K562 (cell line): Measurements from ENCODE around the gene MBOAT2. TPM values are rescaled to one million over a fixed set of nuclear protein-coding genes. Genes with fewer than 3 reads are reported as not detected.
"Not testable (repeated sequence)": the region's sequence is repeated elsewhere in the genome, so short reads cannot be mapped to it uniquely, and the experiment has no call there.

Experiments used
- ATAC-seq: fragments of 200-7000 bp; cut with Tn5 transposase; 3 replicates; pipeline ENCODE4 v1.9.1; 2020; ENCODE audit warnings: moderate library complexity
- BruUV-seq: library from RNA; stranded (reverse); fragments of 400-500 nt; replicated peaks from 2 replicates; lab custom pipeline; 2021; lab: Mats Ljungman, UMichigan
- CTCF ChIA-PET: fragments of 300-600 bp; formaldehyde crosslinking; extraction: SDS; loops from one replicate; lab custom pipeline; 2021; ENCODE audit warnings: low intra/inter-chr PET ratio; lab: Yijun Ruan, JAX
- POLR2A ChIA-PET: fragments of 300-600, 350-650 bp; sonication (Branson Sonifier 250); formaldehyde crosslinking; extraction: SDS; loops from one replicate; lab custom pipeline; 2021; ENCODE audit warnings: antibody characterized with exemption, inconsistent platforms; lab: Yijun Ruan, JAX
- DNase-seq, 4 experiments: peaks; one replicate each; pipeline versions ENCODE4 v3.0.0 to v3.0.0-alpha.2; 2011 to 2018; ENCODE audit warnings: low spot score in 3 of 4, mixed read lengths in 3 of 4; ENCODE audit errors: extremely low read depth in 1 of 4
- FAIRE-seq: peaks from 2 replicates; lab custom pipeline; 2011; peaks lifted over from hg19 to GRCh38; lab: Jason Lieb, UNC
- H2AFZ ChIP-seq: 2 replicates; pipeline ENCODE4 v1.6.0; 2011; ENCODE audit warnings: low read depth, low read length, control low read depth, inconsistent platforms
- H3K27ac ChIP-seq: fragments of 200-600 bp; 3 replicates; pipeline ENCODE4 v1.8.0; 2011; ENCODE audit warnings: low read depth, mild to moderate bottlenecking, control low read depth, inconsistent platforms, low read length, moderate library complexity, mixed read lengths; ENCODE audit errors: extremely low read depth
- H3K27me3 ChIP-seq, 2 experiments: fragments of 300-600 bp in 1 of 2; 2 replicates in 1 of 2; 3 replicates in 1 of 2; pipeline versions ENCODE4 v1.6.0 to v1.8.0; 2011; ENCODE audit warnings: inconsistent platforms in 2 of 2, low read length in 2 of 2, mild to moderate bottlenecking in 1 of 2, mixed read lengths in 1 of 2, moderate library complexity in 1 of 2; ENCODE audit not compliant: control insufficient read depth in 2 of 2, insufficient read depth in 2 of 2
- H3K36me3 ChIP-seq: fragments of 300-600 bp; 3 replicates; pipeline ENCODE4 v1.8.0; 2011; ENCODE audit warnings: mild to moderate bottlenecking, low read length, inconsistent platforms; ENCODE audit not compliant: control insufficient read depth, insufficient read depth
- H3K4me1 ChIP-seq, 2 experiments: fragments of 200-600 bp in 1 of 2; replicated peaks in 1 of 2; 2 replicates in 1 of 2; 3 replicates in 1 of 2; pipeline versions ENCODE4 v1.5.1 to v1.8.0; 2011; ENCODE audit warnings: inconsistent platforms in 2 of 2, low read length in 2 of 2, mild to moderate bottlenecking in 1 of 2, mixed read lengths in 1 of 2, moderate library complexity in 1 of 2; ENCODE audit not compliant: control insufficient read depth in 2 of 2, insufficient read depth in 2 of 2
- H3K4me2 ChIP-seq: 2 replicates; pipeline ENCODE4 v1.6.1; 2011; ENCODE audit warnings: low read length, control low read depth, inconsistent platforms, mixed read lengths; ENCODE audit not compliant: insufficient read depth
- H3K4me3 ChIP-seq: fragments of 200-600 bp; sonication (generic), shearing (Covaris generic); 2 replicates; pipeline ENCODE4 v1.5.1; 2016; ENCODE audit warnings: control low read depth, inconsistent platforms
- H3K79me2 ChIP-seq: fragments of 200-600 bp; 3 replicates; pipeline ENCODE4 v1.8.0; 2011; ENCODE audit warnings: low read length, inconsistent platforms; ENCODE audit not compliant: control insufficient read depth, insufficient read depth
- H3K9ac ChIP-seq, 2 experiments: 2 replicates each; pipeline versions ENCODE4 v1.6.0 to v1.6.1; 2011; ENCODE audit warnings: low read depth in 2 of 2, low read length in 2 of 2, control low read depth in 1 of 2, inconsistent platforms in 1 of 2, mild to moderate bottlenecking in 1 of 2, mixed read lengths in 1 of 2; ENCODE audit not compliant: insufficient read depth in 1 of 2
- H3K9me1 ChIP-seq: one replicate; pipeline ENCODE4 v1.6.0; 2011; ENCODE audit warnings: inconsistent platforms, mild to moderate bottlenecking, low read length, moderate library complexity; ENCODE audit not compliant: control insufficient read depth, insufficient read depth
- H3K9me3 ChIP-seq: replicated peaks from 2 replicates; pipeline ENCODE4 v1.5.1; 2011; ENCODE audit warnings: low read depth, low read length, inconsistent platforms; ENCODE audit not compliant: control insufficient read depth, insufficient read depth
- H4K20me1 ChIP-seq: replicated peaks from 2 replicates; pipeline ENCODE4 v1.6.1; 2011; ENCODE audit warnings: low read length, inconsistent platforms, mixed read lengths; ENCODE audit not compliant: control insufficient read depth, insufficient read depth
- WGBS: fragments of 100-300 bp; shearing (Covaris generic); methylation state at CpG from one replicate; pipeline ENCODE4 v1.1.6; 2016; ENCODE audit warnings: low coverage, mixed read lengths; ENCODE audit not compliant: insufficient coverage; ENCODE audit errors: missing lambda C conversion rate; 5-methylcytosine and 5-hydroxymethylcytosine counted together
- in situ Hi-C: fragments of 300-500 bp; cut with MboI; formaldehyde crosslinking; loops from 4 replicates; pipeline ENCODE4 v1.15.0; 2018; ENCODE audit warnings: inconsistent platforms, mixed read lengths
- intact Hi-C: fragments of 100-400 bp; cut with micrococcal nuclease; formaldehyde crosslinking; loops from 2 replicates; pipeline ENCODE4 v1.14.2; 2022
- polyA plus RNA-seq, 8 experiments: library from polyadenylated mRNA; depleted of rRNA in 4 of 8; stranded (reverse) in 5 of 8; unstranded in 3 of 8; fragments of >200 nt; fragmentation: Nextera tagmentation in 2 of 8; fragmentation: Illumina TruSeq in 1 of 8; extraction: Ambion mirVana in 2 of 8; extraction: Trizol in 1 of 8; gene quantifications; 2 replicates each; pipeline versions ENCODE4 v1.2.1 to v1.2.3, GENCODE V29; 2011 to 2014; ENCODE audit warnings: inconsistent platforms in 1 of 8, missing spikeins in 1 of 8
- total RNA-seq, 7 experiments: library from RNA; depleted of rRNA in 6 of 7; stranded (reverse); fragments of >200 nt in 6 of 7; fragmentation: Illumina TruSeq in 2 of 7; extraction: Trizol in 2 of 7; gene quantifications; 2 replicates each; pipeline versions ENCODE4 v1.2.1 to v1.2.3, GENCODE V29; 2011 to 2021; ENCODE audit warnings: low replicate concordance in 1 of 7
- TF ChIP-seq, protein P1 (sequence below), 2 experiments: fragments of 450-650 bp; IDR thresholded peaks; 2 replicates each; pipeline ENCODE4 v1.6.1; 2018; ENCODE audit warnings: mild to moderate bottlenecking in 2 of 2, low read depth in 1 of 2; ENCODE audit not compliant: partially characterized antibody in 2 of 2

The MBOAT2 gene
- total and polyA plus RNA-seq, 9 of the 15 experiments (the other 6 are each of a cell fraction or from before 2014, with no cell fraction given): 8.4 to 122 (median 27.6) TPM

DNA sequence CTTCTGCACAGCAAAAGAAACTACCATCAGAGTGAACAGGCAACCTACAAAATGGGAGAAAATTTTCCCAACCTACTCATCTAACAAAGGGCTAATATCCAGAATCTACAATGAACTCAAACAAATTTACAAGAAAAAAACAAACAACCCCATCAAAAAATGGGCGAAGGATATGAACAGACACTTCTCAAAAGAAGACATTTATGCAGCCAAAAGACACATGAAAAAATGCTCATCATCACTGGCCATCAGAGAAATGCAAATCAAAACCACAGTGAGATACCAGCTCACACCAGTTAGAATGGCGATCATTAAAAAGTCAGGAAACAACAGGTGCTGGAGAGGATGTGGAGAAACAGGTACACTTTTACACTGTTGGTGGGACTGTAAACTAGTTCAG is 40.0 kb upstream of the MBOAT2 start:
- BruUV-seq, H3K4me2 ChIP-seq, intact Hi-C loops, in situ Hi-C loops, H3K36me3 ChIP-seq, POLR2A ChIA-PET, CTCF ChIA-PET, H3K9me1 ChIP-seq, H3K27ac ChIP-seq, H3K4me1 ChIP-seq, H3K27me3 ChIP-seq, H3K9me3 ChIP-seq, H3K9ac ChIP-seq, H3K4me3 ChIP-seq, H4K20me1 ChIP-seq, H3K79me2 ChIP-seq, ATAC-seq, FAIRE-seq, DNase-seq, H2AFZ ChIP-seq: not testable (repeated sequence)
- 85% methylated on average over 1 of the region's 2 CpGs for WGBS
- TF ChIP-seq, protein P1, sequence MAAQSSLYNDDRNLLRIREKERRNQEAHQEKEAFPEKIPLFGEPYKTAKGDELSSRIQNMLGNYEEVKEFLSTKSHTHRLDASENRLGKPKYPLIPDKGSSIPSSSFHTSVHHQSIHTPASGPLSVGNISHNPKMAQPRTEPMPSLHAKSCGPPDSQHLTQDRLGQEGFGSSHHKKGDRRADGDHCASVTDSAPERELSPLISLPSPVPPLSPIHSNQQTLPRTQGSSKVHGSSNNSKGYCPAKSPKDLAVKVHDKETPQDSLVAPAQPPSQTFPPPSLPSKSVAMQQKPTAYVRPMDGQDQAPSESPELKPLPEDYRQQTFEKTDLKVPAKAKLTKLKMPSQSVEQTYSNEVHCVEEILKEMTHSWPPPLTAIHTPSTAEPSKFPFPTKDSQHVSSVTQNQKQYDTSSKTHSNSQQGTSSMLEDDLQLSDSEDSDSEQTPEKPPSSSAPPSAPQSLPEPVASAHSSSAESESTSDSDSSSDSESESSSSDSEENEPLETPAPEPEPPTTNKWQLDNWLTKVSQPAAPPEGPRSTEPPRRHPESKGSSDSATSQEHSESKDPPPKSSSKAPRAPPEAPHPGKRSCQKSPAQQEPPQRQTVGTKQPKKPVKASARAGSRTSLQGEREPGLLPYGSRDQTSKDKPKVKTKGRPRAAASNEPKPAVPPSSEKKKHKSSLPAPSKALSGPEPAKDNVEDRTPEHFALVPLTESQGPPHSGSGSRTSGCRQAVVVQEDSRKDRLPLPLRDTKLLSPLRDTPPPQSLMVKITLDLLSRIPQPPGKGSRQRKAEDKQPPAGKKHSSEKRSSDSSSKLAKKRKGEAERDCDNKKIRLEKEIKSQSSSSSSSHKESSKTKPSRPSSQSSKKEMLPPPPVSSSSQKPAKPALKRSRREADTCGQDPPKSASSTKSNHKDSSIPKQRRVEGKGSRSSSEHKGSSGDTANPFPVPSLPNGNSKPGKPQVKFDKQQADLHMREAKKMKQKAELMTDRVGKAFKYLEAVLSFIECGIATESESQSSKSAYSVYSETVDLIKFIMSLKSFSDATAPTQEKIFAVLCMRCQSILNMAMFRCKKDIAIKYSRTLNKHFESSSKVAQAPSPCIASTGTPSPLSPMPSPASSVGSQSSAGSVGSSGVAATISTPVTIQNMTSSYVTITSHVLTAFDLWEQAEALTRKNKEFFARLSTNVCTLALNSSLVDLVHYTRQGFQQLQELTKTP (IDR thresholded peaks at IDR 0.05; ENCODE audit: low read depth in 1 of 2, partially characterized antibody in 2 of 2): peak in 1 of 2 experiments; percentile 99
